GM23248 (cell line): ENCODE measurements around the gene COL21A1.

ENCODE experiments used
- EZH2 ChIP-seq: fragments of 200-600 bp; sonication (generic); IDR thresholded peaks from 2 replicates; pipeline ENCODE4 v1.6.1; 2018; ENCODE audit warnings: antibody characterized with exemption, mild to moderate bottlenecking; ENCODE audit not compliant: insufficient read depth, poor library complexity, severe bottlenecking
- EZH2phosphoT487 ChIP-seq: fragments of 200-600 bp; sonication (generic); IDR thresholded peaks from 2 replicates; pipeline ENCODE4 v1.6.1; 2018; ENCODE audit warnings: antibody characterized with exemption, moderate library complexity, mild to moderate bottlenecking, low read depth; ENCODE audit not compliant: insufficient read depth

- no peak for TF ChIP-seq EZH2phosphoT487
- no peak for TF ChIP-seq EZH2
Observed at GRCh38 chr6:56025795-56026194, 221.6 kb downstream of the COL21A1 start.
